ENCODE data around the gene MICAL3.
"Not testable (repeated sequence)": the region's sequence is repeated elsewhere in the genome, so short reads cannot be mapped to it uniquely, and the experiment has no call there.

The MICAL3 gene

DNA sequence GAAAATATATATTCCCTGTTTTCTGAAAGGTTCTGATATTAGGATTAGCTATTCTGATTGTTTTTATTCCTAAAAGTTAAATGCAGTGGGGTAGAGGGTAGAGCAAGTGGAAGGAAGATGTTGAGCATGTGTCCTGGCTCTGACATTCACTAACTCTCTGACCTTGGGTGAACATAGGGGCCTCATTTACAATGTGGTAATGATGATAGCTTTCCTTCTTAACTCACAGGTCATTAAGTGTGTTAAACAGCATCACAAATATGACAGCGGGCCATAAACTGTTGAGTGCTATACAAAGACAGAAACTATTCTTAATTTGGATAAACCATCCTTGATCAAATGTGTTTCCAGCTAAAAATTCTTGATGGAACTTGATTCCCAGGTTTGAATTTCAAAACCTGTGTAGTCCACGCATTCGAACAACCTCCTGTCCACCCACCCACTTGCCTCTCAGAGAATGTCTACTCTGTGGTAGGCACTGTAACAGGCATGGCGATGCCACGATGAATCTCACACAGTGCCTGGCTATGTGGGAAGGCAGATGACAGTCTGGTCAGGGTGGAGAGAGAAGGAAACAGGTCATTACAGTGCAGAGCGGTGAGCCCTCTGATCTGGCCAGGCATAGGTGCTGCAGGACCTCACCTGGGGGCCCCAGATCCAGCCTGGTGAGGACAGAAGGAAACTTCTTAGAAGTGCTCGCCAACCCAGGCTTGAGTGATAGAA, 34.2 kb upstream of the MICAL3 start:
- DNase-seq: no peak

DNA sequence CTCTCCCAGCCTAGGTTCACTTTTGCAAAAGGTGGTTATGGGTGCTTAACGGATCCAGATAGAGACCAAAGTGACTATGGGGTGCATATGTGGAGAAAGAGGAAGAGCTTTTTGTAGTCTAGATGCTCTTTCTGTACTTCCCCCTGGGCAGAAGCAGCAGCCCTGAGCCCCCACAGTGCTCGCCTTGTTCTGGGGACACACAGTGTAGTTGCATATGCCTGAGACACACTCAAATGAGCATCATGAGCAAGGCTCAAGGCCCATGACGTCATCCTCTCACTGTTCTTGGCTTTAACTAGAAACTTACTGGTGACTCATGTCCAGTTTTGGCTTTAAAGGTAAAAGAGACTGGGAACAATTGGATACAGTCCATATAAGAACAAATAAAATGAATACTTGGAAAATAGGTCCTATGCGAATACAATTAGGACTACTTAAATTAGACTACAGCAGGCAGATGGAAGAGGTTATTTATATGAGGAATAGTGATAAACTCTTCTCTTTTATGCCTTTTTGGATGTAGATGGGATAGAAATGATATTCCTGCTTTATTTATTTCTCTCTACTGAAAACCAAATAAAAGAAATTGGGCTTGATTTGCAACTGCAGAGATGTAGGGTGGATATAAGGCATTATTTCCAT, 33.3 kb upstream of the MICAL3 start:
- no peak for DNase-seq

DNA sequence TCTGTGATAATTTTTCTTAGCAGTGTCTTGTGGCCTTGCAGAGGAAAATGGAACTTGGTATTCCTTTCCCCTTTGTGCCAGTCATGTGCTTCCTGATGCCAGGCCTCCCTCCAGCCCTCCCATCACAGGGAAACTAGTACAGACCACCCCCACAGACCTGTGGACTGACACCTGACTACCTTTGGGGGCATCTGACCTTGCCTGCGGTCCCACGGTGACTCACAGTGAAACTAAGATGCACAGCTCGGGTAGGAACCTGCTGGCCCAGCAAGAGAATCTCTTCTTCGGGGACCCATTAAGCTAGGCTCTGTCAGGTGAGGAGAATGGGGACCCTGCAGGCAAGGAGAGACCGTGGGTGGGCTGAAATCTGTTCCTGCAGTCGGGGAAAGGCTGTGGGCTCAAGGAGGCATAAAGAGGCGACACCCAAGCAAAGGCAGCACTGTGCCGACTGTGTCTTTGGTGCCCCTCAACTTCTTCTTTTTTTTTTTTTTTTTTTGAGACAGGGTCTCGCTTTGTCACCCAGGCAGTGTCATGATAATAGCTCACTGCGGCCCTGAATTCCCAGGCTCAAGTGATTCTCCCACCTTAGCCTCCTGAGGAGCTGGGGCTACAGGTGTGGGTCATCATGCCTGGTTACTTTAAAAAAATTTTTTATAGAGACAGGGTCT, 32.6 kb upstream of the MICAL3 start:
- DNase-seq: no peak

DNA sequence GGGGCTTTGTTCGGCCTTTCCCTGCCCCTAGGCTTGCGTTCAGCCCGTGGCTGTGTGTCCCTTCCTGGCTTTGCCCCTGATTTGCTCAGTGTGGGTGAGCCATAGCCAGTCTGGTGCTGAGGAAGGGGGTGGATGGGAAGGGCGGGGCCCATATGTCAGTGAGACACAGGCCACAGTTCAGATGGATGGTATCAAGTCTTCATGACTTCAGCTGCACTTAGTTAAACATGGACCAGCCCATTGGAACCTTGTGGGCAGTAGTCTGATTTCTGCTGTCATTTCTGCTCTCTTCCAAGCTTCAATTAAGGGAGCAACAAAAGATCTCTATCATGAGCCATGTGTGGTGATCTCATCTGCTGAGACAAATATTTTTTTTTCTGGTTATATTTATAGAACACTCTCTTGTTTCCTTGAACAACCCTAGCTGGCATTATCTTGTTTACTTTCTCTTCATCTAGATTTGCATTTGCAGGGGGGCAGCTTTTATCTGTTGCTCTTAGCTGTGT, 31.9 kb upstream of the MICAL3 start:
- no peak for DNase-seq

DNA sequence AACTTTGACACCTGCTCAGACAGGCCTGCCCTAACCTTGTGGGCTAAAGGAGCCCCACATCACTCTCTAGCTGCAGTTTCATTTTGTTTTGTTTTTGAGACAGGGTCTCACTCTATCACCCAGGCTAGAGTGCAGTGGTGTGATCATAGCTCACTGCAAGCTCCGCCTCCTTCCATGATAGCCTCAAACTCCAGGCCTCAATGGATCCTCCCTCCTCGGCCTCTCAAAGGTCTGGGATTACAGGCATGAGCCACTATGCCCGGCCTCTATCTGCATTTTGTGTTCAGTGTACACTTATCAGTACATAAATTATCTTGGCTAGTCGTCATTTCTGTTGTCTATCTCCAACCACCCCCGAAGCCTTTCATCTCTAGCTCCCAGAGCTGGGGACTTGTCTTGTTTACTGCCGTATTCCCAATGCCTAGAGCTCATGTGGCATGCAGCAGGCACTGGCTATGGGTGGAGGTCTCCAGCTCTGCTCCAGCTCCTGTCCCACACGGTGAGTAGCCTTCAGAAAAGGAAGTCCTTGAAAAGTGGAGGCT, 31.3 kb upstream of the MICAL3 start:
- DNase-seq: no peak

DNA sequence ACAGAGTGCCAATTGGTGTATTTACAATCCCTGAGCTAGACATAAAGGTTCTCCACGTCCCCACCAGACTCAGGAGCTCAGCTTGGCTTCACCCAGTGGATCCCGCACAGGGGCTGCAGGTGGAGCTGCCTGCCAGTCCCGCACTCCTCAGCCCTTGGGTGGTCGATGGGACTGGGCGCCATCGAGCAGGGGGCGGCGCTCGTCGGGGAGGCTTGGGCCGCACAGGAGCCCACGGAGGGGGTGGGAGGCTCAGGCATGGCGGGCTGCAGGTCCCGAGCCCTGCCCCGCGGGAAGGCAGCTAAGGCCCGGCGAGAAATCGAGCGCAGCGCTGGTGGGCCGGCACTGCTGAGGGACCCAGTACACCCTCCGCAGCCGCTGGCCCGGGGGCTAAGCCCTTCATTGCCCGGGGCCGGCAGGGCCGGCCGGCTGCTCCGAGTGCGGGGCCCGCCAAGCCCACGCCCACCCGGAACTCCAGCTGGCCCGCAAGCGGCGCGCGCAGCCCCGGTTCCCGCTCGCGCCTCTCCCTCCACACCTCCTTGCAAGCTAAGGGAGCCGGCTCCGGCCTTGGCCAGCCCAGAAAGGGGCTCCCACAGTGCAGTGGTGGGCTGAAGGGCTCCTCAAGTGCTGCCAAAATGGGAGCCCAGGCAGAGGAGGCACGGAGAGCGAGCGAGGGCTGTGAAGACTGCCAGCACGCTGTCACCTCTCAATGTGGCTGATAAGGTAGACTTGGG, 29.0 kb upstream of the MICAL3 start:
- not testable (repeated sequence) for DNase-seq

DNA sequence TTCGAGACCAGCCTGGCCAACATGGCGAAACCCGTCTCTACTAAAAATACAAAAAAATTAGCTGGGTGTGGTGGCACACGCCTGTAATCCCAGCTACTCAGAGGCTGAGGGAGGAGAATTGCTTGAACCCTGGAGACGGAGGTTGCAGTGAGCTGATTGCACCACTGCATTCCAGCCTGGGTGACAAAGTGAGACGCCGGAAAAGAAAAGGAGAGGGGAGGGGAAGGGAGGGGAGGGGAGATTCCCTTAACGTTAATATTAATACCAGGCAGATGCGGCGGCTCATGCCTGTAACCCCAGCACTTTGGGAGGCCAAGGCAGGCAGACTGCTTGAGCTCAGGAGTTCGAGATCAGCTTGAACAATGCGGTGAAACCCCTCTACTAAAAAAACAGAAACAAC, 26.8 kb upstream of the MICAL3 start:
- DNase-seq: not testable (repeated sequence)

DNA sequence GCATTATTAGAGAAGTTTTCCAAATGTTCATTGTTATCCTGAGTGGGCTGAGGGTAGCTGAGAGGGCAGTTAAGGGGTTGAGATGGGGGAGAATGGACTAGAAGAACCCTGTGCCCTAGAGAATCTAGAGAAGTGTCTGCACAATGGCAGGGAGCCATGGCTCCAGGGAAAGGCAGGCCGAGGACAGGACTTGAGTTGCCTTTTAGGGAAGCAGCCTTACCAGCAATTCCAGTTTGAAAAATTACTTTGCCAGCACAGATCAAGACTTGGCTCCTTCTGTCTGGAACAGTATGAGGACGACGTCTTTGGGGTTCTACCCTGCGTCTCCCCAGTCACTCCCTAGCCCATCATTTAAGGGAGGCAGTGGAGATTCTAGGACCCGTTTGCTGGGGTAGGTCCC, 25.7 kb upstream of the MICAL3 start:
- no peak for DNase-seq

DNA sequence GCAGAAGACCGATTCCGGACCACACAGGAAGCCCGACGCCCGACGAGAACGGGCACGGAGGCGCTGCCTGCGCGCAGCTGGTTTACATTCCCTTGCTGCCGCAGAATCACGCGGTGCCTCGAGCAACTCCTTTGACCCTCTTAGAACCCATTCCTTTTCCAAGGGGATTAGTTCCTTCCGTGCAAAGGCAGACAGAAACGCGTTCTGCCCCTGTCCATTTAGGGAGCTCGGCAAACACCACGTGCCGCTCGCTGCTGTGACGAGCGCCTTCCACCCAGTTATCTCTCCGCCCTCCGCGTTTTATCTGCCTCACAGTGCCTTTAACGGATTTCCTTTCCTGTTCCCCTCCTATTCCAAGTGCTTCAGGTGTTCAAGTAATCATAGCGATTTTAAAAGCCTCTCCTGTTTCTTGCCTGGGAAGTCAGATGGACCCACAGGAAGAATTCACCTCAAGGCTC, 24.1 kb upstream of the MICAL3 start:
- peak; percentile 44 for DNase-seq

DNA sequence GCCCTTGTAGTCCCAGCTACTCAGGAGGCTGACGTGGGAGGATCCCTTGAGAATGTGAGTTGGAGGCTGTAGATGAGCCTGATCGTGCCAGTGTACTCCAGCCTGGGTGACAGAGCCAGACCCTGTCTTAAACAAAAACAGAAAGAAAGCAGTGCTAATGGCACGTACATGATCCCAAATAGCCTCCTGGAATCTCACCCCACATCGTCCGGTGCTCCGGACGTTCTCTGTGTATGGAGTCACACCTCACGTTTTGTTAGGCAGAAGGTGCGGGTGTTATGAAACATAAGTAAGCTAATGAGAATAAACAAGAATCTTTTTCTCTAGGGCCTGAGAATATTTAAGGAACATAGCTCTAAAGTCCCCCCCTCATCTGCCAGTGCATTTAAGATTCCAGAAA, 23.7 kb upstream of the MICAL3 start:
- no peak for DNase-seq

DNA sequence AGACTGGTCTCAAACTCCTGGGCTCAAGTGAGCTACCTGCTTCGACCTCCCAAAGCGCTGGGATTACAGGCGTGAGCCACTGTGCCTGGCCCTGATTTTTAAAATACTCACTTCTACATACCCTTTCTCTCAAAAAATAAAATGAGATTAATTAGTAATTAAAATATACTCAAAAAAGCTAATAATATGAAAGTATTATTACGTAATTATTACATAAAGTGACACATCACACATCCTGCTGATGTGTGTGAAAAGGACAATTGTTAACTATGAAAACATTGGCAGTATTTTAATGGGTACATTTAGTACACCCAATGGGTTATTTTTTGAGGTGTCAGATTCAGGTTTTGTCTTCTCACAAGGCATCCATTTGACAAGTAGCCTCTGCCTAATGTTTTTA, 21.4 kb upstream of the MICAL3 start:
- no peak for DNase-seq

DNA sequence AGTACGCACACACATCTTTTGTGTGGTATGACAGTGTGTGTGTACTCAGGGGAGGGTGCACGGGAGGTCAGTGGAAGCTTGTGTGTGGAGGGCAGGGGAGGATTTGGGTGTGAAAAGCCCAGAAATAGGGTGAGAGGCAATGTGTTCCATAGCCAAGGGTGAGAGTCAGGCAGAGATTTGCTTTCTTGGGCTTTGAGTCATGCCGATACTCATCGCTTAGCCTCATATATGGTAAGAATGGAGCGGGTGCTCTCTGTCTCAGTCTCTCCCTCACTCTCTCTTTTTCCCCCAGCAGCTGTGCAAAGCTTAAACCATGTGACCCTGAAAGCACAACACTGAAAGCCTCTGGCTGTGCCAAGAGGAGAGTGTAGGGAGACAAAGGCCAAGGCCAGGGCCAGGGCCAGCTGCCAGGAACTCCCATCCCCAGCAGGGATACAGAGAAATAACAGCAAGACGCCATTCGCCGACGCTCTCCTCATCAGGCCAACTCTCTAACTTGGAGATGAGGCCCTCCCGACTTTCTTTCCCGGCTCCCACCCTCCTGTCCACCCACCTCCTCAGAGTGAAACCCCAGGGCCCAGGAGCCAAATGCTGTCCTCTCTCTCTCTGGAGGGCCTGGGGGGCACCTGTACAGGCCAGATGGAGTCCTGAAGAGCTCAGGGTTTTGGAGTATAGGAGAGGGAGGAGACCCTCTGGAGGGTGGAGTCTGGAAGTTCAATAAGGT, 20.3 kb upstream of the MICAL3 start:
- no peak for DNase-seq

DNA sequence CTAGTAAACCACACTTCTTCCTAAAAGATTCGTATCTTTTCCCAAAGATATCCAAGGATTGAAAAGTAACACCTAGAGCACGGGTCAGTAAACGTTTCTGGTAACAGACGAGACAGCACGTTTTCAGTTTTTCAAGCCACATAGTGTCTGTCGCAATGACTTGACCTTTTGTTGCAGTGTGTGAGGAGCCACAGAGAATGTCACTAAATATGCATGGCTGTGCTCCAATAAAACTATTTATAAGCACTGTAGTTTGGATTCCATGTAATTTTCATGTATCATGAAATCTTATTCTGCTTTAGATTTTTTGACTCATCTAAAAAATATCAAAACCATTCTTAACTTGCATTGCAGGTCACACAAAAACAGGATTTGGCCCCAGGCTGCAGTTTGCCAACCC, 18.3 kb upstream of the MICAL3 start:
- DNase-seq: no peak

DNA sequence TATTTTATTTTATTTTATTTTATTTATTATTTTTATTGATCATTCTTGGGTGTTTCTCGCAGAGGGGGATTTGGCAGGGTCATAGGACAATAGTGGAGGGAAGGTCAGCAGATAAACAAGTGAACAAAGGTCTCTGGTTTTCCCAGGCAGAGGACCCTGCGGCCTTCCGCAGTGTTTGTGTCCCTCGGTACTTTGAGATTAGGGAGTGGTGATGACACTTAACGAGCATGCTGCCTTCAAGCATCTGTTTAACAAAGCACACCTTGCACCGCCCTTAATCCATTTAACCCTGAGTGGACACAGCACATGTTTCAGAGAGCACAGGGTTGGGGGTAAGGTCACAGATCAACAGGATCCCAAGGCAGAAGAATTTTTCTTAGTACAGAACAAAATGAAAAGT, 16.5 kb upstream of the MICAL3 start:
- not testable (repeated sequence) for DNase-seq

DNA sequence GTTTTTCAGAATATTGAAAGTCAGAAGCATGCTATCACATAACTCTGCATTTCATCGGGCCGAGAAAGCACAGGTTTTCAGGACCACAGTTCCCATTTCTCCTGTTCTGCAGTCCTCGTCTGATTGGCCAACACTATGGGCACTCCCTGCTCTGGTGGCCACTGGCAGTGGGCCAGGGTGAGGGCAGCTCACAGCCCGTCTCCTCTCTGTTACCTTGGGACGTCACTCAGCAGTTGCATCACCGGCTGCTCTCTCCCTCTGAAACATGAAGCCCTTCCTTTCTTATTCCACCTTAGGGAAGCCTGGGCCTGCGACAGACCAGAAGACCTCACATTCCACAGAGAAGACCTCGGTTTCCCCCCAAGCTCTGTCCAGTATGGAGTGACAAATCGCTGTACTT, 11.4 kb upstream of the MICAL3 start:
- no peak for DNase-seq

DNA sequence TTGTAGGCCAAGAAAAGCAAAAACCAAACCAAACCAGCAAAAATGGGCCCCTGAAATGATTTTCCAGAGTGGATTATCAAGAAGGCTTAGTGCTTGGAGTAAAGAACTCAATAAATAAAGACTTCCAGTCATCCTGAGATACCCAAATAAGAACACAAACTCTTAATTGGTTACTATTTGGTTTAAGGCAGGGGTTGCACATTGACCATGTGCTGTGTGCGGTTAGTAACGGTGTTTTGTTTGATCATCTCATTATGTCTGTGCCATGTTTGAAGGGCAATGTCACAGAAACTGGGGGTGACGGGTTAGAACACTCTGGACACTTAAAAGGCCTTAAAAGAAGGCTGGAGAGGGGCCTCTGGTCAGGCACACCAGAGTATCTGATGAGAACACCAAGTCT, 9.7 kb upstream of the MICAL3 start:
- no peak for DNase-seq

DNA sequence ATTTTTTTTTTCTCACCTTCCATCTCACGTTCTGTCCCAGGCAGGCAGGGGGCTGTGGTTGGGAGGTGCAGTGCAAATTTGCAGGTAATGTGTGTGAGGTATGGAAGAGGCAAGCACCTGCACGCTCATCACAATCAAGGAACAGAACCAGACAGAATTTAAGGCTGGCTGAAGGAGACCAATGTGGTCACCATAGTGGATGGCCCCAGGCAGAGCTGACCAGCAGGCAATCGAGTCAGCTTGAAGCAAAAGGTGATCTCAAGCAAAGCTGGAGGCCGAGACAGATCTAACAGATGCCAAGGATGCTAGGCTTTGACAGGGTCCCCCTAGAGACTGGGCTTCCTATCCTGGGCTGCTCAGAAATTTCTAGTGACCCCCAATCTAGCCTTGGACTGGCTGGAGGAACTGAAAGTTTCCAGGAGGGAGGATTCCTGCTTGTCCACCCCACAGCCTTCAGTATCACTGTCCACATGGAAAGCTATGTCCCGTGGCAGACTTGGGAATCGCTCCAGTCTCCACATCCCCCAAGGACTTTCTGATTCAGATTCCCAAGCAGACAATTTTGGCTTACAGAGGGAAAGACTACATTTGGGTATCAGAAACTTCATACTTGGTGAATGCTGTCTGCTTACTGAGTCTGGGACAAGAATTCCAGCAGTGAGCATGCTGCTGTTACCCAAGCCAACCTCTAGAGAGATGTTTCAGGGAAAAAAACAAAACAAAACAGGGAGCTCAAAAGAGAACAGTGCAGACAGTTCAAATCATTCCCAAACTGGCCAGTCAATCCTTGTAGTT, 9.0 kb upstream of the MICAL3 start:
- no peak for DNase-seq

DNA sequence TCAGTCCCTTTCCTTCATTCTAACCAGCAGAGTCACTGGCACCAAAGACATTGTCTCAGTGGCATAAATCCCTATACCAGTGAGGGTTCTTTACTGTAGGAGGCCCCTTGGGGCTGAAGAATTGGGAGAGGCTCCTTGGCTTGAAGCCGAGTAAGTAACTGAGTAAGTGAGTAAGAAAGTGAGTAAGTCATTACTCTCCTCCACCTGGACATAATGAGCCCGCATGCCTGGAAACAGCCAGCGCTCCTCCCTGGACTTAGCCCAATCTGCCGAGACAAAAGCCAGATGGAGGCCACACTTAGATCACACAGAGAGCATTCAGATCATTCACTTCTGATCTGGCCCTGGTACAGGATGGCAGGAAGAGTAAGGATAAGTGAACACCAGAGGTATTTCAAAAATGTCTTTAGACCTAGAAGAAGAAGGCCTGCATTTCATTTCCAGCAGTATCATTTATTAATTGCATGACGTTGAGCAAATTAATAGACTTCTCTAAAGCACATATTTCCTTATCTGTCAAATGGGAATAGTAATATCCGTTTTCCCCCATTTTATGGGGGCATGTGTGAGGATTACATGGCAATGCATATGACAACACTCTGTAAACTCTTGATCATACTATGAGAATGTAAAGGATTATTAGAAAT, 8.2 kb upstream of the MICAL3 start:
- no peak for DNase-seq

DNA sequence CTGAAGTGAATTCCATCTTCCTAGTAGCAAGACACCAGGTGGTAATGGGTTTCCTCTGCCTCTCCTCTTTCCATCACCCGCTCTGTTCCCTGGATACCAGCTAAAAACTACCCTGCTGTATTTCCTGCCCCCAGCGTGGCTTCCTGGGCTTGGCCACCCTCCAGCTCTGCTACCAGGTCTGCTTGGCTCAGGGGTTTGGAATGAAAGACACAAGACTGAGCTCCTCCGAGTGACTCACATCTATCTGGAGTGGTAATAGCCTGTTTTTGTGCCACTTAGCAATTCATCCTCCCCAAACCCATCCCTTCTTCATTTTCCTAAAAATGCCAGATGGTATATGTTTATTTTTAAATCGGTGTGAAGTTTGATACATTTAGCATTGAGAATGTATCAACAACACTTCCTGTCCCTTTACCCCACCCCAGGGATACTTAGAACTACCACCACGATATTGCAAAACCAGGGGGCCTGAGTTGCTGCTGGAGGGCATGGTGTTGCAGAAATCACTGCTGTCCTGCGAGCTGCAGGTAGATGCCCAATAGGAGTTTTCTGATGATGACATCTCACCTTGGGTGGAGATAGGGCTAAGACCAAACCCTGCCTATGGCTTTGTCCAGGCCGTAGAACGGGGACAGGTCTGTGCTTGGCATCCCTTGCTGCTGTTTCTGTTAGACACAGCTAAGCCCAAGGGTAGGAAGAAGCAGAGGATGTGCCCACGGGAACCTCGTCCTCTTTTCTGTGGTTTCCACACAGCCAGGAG, 7.5 kb upstream of the MICAL3 start:
- no peak for DNase-seq

DNA sequence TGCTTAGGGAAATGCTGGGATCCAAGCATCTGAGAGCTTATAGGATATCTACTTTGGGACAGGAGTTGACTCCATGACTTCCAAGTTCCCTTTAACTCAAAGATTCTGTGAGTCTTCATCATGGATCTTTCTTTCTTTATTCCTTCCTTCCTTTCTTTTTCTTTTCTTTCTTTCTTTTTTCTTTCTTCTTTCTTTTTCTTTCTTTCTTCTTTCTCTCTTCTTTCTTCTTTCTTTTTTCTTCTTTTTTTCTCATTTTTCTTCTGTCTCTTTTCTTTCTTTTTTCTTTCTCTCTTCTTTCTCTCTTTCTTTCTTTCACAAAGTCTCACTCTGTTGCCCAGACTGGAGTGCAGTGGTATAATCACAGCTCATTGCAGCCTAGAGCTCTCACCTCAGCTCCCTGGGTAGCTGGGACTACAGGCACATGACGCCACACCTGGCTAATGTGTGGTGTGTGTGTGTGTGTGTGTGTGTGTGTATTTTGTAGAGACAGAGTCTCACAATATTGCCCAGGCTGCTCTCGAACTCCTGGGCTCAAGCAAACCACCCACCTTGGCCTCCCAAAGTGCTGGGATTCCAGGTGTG, 5.4 kb upstream of the MICAL3 start:
- no peak for DNase-seq

Data from eye (tissue), 1 donor.